Osteoblast (primary cell): ENCODE measurements around the gene IL1RAPL1. TPM values are rescaled to one million over a fixed set of nuclear protein-coding genes. Genes with fewer than 3 reads are reported as not detected.

Experiments
- DNase-seq: peaks from one replicate; pipeline ENCODE4 v3.0.0; 2011; ENCODE audit warnings: low spot score, mixed read lengths; ENCODE audit not compliant: insufficient read length; ENCODE audit errors: missing footprints
- H2AFZ ChIP-seq: 2 replicates; pipeline ENCODE4 v1.6.0; 2011; ENCODE audit warnings: mild to moderate bottlenecking, low read length
- H3K27ac ChIP-seq: 2 replicates; pipeline ENCODE4 v1.5.1; 2011; ENCODE audit warnings: mild to moderate bottlenecking, low read depth, low read length, moderate library complexity
- H3K27me3 ChIP-seq: 2 replicates; pipeline ENCODE4 v1.6.0; 2012; ENCODE audit warnings: mild to moderate bottlenecking, control low read depth, inconsistent platforms, low read length, moderate library complexity; ENCODE audit not compliant: insufficient read depth
- H3K36me3 ChIP-seq: 2 replicates; pipeline ENCODE4 v1.5.1; 2011; ENCODE audit warnings: mild to moderate bottlenecking, low read length, control low read depth, moderate library complexity; ENCODE audit not compliant: insufficient read depth
- H3K4me1 ChIP-seq: 2 replicates; pipeline ENCODE4 v1.5.1; 2011; ENCODE audit warnings: mild to moderate bottlenecking, low read length, control low read depth, moderate library complexity; ENCODE audit not compliant: insufficient read depth
- H3K4me2 ChIP-seq: 2 replicates; pipeline ENCODE4 v1.6.0; 2011; ENCODE audit warnings: mild to moderate bottlenecking, low read length; ENCODE audit not compliant: insufficient read depth
- H3K4me3 ChIP-seq: fragments of 200-600 bp; sonication (generic); 3 replicates; pipeline ENCODE4 v1.5.1; 2012; ENCODE audit warnings: mild to moderate bottlenecking, low read length, inconsistent platforms; ENCODE audit not compliant: insufficient read depth
- H3K79me2 ChIP-seq: 2 replicates; pipeline ENCODE4 v1.6.0; 2012; ENCODE audit warnings: mild to moderate bottlenecking, low read length, control low read depth, inconsistent platforms; ENCODE audit not compliant: insufficient read depth
- H3K9me3 ChIP-seq: 2 replicates; pipeline ENCODE4 v1.5.1; 2011; ENCODE audit warnings: low read depth, low read length, control low read depth
- H4K20me1 ChIP-seq: 2 replicates; pipeline ENCODE4 v1.6.0; 2012; ENCODE audit warnings: mild to moderate bottlenecking, low read length, control low read depth; ENCODE audit not compliant: insufficient read depth
- total RNA-seq: library from RNA; depleted of rRNA; stranded (reverse); fragments of >200 nt; gene quantifications from 2 replicates; pipeline ENCODE4 v1.2.3, GENCODE V29; 2012
- TF ChIP-seq, protein P1 (sequence below): IDR thresholded peaks from 2 replicates; pipeline ENCODE4 v1.5.1; 2011; ENCODE audit warnings: mild to moderate bottlenecking, low read depth, low read length, moderate library complexity; ENCODE audit errors: extremely low read depth

IL1RAPL1 gene
- total RNA-seq, 1 donor: under 0.01 TPM

DNA sequence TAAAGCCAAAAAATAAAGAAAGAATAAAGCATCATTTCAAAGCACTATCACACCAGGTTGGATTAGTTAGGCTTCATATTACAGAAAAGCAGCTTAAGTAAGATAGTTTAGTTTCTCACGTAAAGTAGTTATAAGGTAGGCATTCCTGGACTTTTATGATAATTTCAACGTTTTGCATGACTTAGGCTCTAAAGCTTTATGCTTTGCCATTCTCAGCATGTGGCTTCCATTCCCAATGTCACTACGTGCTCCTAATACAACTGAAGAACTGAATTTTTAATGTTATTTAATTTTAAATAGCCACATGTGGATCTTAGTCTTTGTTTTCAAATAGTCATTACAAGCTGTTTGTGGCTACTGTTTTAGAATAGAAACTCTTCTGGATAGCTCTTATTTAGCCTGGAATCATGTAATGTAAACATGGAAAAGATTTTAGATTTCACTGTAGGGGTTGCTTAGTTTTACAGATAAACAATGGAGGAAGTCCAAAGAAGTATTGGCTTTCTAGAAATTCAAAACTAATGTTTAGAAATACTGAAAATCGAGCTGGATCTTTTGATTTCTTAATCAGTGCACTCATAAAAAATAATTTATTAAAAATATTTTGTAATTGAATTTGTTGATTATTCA, 710.0 kb downstream of the IL1RAPL1 start:
- H3K4me1 ChIP-seq: no peaks in the 10 kb centered on the region
- H2AFZ ChIP-seq: no peak overlapping the region
- no peak overlapping the region for H3K27ac ChIP-seq
- H4K20me1 ChIP-seq: no peaks in the 10 kb centered on the region
- no peak for DNase-seq
- no peaks in the 10 kb centered on the region for H3K27me3 ChIP-seq
- no peaks in the 10 kb centered on the region for H3K79me2 ChIP-seq
- TF ChIP-seq, protein P1, sequence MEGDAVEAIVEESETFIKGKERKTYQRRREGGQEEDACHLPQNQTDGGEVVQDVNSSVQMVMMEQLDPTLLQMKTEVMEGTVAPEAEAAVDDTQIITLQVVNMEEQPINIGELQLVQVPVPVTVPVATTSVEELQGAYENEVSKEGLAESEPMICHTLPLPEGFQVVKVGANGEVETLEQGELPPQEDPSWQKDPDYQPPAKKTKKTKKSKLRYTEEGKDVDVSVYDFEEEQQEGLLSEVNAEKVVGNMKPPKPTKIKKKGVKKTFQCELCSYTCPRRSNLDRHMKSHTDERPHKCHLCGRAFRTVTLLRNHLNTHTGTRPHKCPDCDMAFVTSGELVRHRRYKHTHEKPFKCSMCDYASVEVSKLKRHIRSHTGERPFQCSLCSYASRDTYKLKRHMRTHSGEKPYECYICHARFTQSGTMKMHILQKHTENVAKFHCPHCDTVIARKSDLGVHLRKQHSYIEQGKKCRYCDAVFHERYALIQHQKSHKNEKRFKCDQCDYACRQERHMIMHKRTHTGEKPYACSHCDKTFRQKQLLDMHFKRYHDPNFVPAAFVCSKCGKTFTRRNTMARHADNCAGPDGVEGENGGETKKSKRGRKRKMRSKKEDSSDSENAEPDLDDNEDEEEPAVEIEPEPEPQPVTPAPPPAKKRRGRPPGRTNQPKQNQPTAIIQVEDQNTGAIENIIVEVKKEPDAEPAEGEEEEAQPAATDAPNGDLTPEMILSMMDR: no peak
- no peaks in the 10 kb centered on the region for H3K36me3 ChIP-seq
- no peak overlapping the region for H3K4me2 ChIP-seq
- no peak overlapping the region for H3K4me3 ChIP-seq
- H3K9me3 ChIP-seq: peaks cover 4% of the 10 kb centered on the region

DNA sequence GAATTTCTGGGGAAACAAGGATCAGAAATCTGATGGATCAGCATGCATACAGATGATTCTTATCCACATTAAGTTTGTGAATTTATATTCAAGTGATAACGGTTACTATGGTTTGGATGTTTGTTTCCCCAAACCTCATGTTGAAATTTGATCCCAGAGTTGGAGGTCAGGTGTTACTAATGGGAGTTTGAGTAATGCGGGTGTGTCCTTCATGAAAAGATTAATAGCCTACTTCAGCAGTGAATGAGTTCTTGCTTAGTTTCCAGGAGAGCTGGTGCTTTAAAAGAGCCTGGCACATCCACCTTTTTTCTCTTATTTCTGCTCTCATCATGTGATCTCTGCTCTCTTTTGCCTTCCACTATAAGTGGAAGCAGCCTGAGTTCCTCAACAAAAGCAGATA, 712.4 kb downstream of the IL1RAPL1 start:
- H2AFZ ChIP-seq: no peak overlapping the region
- H3K79me2 ChIP-seq: no peaks in the 10 kb centered on the region
- no peak overlapping the region for H3K4me3 ChIP-seq
- H3K27me3 ChIP-seq: no peaks in the 10 kb centered on the region
- TF ChIP-seq, protein P1: no peak
- no peaks in the 10 kb centered on the region for H3K4me1 ChIP-seq
- H3K36me3 ChIP-seq: no peaks in the 10 kb centered on the region
- no peak for DNase-seq
- H3K9me3 ChIP-seq: peaks cover 4% of the 10 kb centered on the region
- H3K27ac ChIP-seq: no peak overlapping the region
- H3K4me2 ChIP-seq: no peak overlapping the region
- no peaks in the 10 kb centered on the region for H4K20me1 ChIP-seq

DNA sequence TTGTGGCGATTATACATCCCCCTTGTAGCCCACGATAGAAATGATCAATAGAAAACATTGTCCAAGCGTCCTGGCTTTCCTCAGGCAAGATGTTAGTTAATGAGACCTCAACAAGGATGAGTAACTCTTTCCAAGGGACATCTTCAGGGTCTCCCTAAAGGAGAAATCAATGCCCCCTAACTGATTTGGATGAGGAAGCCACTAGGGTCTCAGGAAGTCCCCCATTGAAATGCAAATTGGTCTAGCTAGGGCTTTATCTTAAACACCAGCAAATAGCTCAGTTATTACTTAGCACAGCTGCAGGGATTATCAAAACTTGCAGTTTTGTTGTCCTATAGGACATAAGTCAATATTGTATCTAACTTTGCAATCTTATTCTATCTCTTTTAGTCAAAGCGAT, 721.5 kb downstream of the IL1RAPL1 start:
- H3K36me3 ChIP-seq: no peaks in the 10 kb centered on the region
- H3K79me2 ChIP-seq: no peaks in the 10 kb centered on the region
- DNase-seq: no peak

DNA sequence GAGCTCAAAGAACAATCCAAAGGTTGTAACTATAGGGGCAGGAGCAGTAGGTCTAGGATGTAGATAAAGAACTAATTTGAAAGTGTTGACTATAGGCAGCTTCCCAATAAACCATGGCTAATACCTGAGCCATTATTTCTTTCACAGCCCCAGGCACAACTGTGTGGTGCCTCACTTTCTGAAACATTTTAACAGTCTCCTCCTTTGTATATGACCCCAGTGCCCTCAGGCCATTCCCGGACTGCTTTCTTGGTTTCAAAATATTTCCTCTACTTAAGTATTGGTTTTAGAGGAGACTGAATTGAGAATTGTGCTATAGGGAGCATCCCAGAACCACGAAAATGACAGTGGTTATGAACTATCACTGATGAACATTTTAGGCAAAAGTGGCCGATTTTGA, 728.7 kb downstream of the IL1RAPL1 start:
- TF ChIP-seq, protein P1: no peak
- DNase-seq: no peak
- no peaks in the 10 kb centered on the region for H3K9me3 ChIP-seq
- no peaks in the 10 kb centered on the region for H3K36me3 ChIP-seq
- no peaks in the 10 kb centered on the region for H3K27me3 ChIP-seq
- H3K4me1 ChIP-seq: no peaks in the 10 kb centered on the region
- no peak overlapping the region for H3K4me3 ChIP-seq
- no peaks in the 10 kb centered on the region for H3K79me2 ChIP-seq
- no peak overlapping the region for H2AFZ ChIP-seq
- no peaks in the 10 kb centered on the region for H4K20me1 ChIP-seq
- H3K27ac ChIP-seq: no peak overlapping the region
- H3K4me2 ChIP-seq: no peak overlapping the region

More for the DNA sequence above, 721.5 kb downstream of the IL1RAPL1 start:
- Histone ChIP-seq H4K20me1 (no peaks in the 10 kb centered on the region), H2AFZ (no peak overlapping the region), H3K9me3 (no peaks in the 10 kb centered on the region), H3K27ac (no peak overlapping the region), H3K4me2 (no peak overlapping the region), H3K4me3 (no peak overlapping the region), H3K4me1 (no peaks in the 10 kb centered on the region), H3K27me3 (no peaks in the 10 kb centered on the region)
- TF ChIP-seq, protein P1: no peak
